ENCODE data around the gene LCORL. TPM values are rescaled to one million over a fixed set of nuclear protein-coding genes. Genes with fewer than 3 reads are reported as not detected.
"Not testable (repeated sequence)": the region's sequence is repeated elsewhere in the genome, so short reads cannot be mapped to it uniquely, and the experiment has no call there.

LCORL gene
- total RNA-seq, 1 donor from 2014 or later, result 1.4 TPM

DNA sequence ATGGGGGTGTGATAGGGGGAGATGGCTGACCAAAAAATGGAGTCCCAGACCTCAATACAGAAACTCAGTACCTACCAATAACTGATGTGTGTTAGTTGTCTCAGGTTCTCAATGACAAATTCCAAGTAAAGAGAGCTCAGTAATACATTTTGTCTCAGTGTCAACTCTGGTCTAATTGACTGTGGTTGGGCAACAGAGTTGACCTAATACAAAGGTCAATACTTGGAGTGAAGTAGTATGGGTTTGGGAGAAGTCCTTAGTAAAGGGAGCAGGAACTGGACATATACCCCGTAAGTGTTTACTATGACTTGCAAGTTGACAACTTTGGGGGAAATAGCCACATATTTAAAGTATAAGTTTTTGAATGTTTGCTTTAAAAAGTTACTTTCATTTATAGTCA is 20.5 kb upstream of the LCORL start:
- Histone ChIP-seq H3K4me3 (no peak overlapping the region), H3K36me3 (no peaks in the 10 kb centered on the region), H3K4me1 (no peaks in the 10 kb centered on the region), H3K9me3 (no peaks in the 10 kb centered on the region), H3K27ac (no peak overlapping the region), H3K27me3 (no peaks in the 10 kb centered on the region)
- intact Hi-C loops (cut with DNase I), result no loop called here
- no peak for DNase-seq (ENCODE audit: low spot score in 2 of 2)
- TF ChIP-seq, protein P1, sequence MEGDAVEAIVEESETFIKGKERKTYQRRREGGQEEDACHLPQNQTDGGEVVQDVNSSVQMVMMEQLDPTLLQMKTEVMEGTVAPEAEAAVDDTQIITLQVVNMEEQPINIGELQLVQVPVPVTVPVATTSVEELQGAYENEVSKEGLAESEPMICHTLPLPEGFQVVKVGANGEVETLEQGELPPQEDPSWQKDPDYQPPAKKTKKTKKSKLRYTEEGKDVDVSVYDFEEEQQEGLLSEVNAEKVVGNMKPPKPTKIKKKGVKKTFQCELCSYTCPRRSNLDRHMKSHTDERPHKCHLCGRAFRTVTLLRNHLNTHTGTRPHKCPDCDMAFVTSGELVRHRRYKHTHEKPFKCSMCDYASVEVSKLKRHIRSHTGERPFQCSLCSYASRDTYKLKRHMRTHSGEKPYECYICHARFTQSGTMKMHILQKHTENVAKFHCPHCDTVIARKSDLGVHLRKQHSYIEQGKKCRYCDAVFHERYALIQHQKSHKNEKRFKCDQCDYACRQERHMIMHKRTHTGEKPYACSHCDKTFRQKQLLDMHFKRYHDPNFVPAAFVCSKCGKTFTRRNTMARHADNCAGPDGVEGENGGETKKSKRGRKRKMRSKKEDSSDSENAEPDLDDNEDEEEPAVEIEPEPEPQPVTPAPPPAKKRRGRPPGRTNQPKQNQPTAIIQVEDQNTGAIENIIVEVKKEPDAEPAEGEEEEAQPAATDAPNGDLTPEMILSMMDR (IDR thresholded peaks at IDR 0.05), result no peak

DNA sequence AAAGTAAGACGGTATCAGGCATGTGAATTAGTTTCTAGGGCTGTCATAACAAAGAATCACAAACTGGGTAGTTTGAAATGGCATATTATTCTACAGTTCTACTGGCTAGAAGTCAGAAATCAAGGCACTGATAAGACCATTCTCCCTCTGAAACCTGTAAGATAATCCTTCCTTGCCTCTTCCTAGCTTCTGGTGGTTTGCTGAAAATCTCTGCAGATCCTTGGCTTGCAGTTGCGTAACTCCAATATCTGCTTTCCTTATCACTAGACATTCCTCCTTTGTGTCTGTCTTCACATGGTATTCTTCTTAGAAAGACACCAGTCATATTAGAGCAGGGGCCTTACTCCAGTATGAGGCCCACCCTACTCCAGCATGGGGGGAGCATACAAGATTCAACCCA is 19.6 kb upstream of the LCORL start:
- Histone ChIP-seq H3K27me3 (no peaks in the 10 kb centered on the region), H3K9me3 (no peaks in the 10 kb centered on the region), H3K4me1 (no peaks in the 10 kb centered on the region), H3K4me3 (no peak overlapping the region), H3K36me3 (no peaks in the 10 kb centered on the region), H3K27ac (no peak overlapping the region)
- DNase-seq (ENCODE audit: low spot score in 2 of 2), result no peak
- TF ChIP-seq, protein P1 (IDR thresholded peaks at IDR 0.05), result no peak
- intact Hi-C loops (cut with DNase I), result no loop called here

DNA sequence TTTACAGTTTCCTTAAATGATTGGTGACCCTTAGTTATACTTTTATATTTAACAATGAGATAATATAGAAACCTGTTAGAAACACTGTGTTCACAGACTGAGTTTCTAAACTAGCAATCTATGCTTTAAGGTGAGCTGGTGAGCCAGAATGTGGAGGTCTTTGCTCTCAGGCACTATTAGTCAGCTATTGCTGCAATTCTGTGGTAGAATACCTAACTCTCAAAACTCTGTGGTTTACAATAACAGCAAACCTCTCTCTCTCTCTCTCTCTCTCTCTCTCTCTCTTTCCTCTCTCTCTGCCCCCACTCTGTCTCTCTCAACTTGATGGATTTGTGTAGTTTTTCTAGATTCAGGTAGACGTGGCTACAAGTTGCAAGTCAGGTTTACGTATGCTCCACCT is 17.6 kb upstream of the LCORL start:
- intact Hi-C loops (cut with DNase I), result no loop called here
- Histone ChIP-seq H3K27ac (no peak overlapping the region), H3K4me3 (no peak overlapping the region), H3K36me3 (no peaks in the 10 kb centered on the region), H3K9me3 (no peaks in the 10 kb centered on the region), H3K27me3 (no peaks in the 10 kb centered on the region), H3K4me1 (no peaks in the 10 kb centered on the region)
- TF ChIP-seq, protein P1 (IDR thresholded peaks at IDR 0.05), result no peak
- no peak for DNase-seq (ENCODE audit: low spot score in 2 of 2)

DNA sequence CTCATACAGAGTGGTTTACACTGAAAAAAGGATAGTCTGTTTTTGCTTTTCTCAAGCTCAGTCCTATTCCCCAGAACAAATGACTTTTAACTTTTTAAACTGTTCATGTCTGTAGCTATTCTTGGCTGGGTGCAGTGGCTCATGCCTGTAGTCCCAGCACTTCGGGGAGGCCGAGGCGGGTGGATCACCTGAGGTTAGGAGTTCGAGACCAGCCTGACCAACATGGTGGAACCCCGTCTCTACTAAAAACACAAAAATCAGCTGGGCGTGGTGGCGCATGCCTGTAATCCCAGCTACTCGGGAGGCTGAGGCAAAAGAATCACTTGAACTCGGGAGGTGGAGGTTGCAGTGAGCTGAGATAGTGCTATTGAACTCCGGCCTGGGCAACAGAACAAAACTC is 14.8 kb upstream of the LCORL start:
- H3K4me3 ChIP-seq; intact Hi-C loops (cut with DNase I); H3K9me3 ChIP-seq; H3K36me3 ChIP-seq; DNase-seq (ENCODE audit: low spot score in 2 of 2); H3K27me3 ChIP-seq; H3K4me1 ChIP-seq; H3K27ac ChIP-seq: not testable (repeated sequence)

DNA sequence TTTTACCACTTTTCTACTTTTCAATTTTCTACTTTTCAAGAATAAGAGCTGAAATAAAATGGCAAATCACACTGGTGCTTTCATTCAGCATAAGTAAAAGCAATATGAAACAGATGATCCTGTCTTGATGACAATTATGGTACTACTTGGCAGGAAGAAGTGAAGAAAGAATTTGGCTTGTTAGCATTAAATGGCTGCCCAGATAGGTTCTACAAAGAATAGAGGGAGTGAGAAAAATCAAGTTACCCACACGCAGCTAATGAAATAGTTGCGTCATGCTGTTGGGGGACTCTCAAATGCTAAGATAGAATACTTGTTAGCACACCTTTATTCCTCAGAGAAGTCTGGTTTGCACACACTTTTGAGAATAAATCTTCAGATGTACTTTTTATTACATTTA is 12.5 kb upstream of the LCORL start:
- H3K4me3 ChIP-seq, result no peak overlapping the region

DNA sequence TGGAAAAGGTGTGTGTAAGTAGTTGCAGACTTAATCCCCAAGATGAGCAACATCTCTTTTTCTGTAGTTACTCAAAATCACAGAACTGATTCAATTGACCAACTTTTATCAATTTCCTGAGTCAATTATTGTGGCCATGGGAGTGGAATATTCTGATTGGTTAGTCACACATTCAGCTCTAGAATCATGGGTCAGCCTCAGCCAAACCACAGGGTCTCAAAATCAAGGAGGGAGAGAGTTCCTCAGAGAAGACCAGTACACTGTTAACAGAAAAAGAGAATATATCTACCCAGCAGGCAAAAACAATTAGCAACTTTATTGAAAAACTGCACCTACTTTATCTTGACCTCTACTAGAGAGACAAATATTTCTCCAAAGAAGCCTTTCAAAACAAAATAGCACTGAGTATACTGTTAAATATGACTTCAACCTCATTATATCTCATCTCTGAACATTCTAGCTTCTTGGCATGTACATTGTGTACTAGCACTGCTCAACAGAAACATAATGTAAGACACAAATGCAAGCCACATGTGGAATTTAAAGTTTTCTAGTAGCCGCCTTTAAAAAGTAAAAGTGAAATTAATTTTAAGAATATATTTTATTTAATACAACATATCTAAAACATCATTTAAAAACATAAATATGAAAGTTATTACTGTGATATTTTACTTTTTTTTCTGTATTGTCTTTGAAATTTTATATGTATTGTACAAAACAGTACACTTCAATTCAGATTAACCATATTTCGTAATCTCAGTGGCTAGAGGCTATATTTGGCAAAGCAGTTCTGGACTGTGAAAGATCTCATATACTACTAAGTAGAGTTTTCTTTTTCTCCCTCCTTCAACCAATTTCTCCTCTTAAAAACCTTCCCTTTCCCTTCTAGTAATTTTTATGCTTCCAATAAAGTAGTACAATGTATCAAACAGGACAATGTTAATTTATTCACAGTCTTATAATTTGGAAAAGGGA is 11.8 kb upstream of the LCORL start:
- no peaks in the 10 kb centered on the region for H3K4me1 ChIP-seq
- H3K36me3 ChIP-seq, result no peaks in the 10 kb centered on the region
- H3K27ac ChIP-seq, result no peak overlapping the region
- H3K4me3 ChIP-seq, result no peak overlapping the region
- intact Hi-C loops (cut with DNase I), result no loop called here
- no peaks in the 10 kb centered on the region for H3K27me3 ChIP-seq
- no peaks in the 10 kb centered on the region for H3K9me3 ChIP-seq
- DNase-seq (ENCODE audit: low spot score in 2 of 2), result no peak
- TF ChIP-seq, protein P1 (IDR thresholded peaks at IDR 0.05), result no peak

More for the DNA sequence above, 12.5 kb upstream of the LCORL start:
- no peak for DNase-seq (ENCODE audit: low spot score in 2 of 2)
- H3K36me3 ChIP-seq, result no peaks in the 10 kb centered on the region
- H3K4me1 ChIP-seq, result no peaks in the 10 kb centered on the region
- intact Hi-C loops (cut with DNase I), result no loop called here
- H3K9me3 ChIP-seq, result no peaks in the 10 kb centered on the region
- no peak overlapping the region for H3K27ac ChIP-seq
- no peaks in the 10 kb centered on the region for H3K27me3 ChIP-seq
- TF ChIP-seq, protein P1 (IDR thresholded peaks at IDR 0.05), result no peak
